ENCODE measurements around the gene FGD4. TPM values are rescaled to one million over a fixed set of nuclear protein-coding genes. Genes with fewer than 3 reads are reported as not detected.

The FGD4 gene
- total and polyA plus RNA-seq, 9 of the 15 experiments (the other 6 are each of a cell fraction or from before 2014, with no cell fraction given): 0.05 to 0.51 (median 0.27) TPM

DNA sequence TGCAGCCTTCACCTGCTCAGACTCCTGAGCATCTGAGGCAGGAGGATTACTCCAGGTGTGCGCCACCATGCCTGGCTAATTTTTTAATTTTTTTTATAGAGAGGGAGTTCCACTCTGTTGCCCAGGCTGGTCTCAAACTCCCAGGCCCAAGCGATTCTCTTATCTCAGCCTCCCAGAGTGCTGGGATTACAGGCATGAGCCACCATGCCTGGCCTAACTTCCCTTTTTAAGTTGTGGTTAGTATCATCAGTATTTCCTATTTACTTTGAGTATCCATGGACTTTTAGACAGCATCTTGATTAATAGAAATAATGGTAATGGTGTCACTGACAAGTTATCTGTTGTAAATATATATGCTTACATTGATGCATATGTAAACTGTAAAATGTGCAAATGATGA lies 116.9 kb downstream of the FGD4 start (continued):
- TF ChIP-seq, protein P1, sequence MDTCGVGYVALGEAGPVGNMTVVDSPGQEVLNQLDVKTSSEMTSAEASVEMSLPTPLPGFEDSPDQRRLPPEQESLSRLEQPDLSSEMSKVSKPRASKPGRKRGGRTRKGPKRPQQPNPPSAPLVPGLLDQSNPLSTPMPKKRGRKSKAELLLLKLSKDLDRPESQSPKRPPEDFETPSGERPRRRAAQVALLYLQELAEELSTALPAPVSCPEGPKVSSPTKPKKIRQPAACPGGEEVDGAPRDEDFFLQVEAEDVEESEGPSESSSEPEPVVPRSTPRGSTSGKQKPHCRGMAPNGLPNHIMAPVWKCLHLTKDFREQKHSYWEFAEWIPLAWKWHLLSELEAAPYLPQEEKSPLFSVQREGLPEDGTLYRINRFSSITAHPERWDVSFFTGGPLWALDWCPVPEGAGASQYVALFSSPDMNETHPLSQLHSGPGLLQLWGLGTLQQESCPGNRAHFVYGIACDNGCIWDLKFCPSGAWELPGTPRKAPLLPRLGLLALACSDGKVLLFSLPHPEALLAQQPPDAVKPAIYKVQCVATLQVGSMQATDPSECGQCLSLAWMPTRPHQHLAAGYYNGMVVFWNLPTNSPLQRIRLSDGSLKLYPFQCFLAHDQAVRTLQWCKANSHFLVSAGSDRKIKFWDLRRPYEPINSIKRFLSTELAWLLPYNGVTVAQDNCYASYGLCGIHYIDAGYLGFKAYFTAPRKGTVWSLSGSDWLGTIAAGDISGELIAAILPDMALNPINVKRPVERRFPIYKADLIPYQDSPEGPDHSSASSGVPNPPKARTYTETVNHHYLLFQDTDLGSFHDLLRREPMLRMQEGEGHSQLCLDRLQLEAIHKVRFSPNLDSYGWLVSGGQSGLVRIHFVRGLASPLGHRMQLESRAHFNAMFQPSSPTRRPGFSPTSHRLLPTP (IDR thresholded peaks at IDR 0.05; ENCODE audit: borderline replicate concordance, extremely low read depth, insufficient read length): no peak
- TF ChIP-seq SRSF3 (IDR thresholded peaks at IDR 0.05; ENCODE audit: insufficient read depth, low read length): no peak
- TF ChIP-seq ZNF124 (CRISPR knock-in tag; IDR thresholded peaks at IDR 0.05): no peak
- no peak for TF ChIP-seq PCBP2 (IDR thresholded peaks at IDR 0.05; ENCODE audit: low read depth, low read length, poor library complexity, severe bottlenecking)
- TF ChIP-seq NUFIP1 (IDR thresholded peaks at IDR 0.05; ENCODE audit: partially characterized antibody): no peak
- TF ChIP-seq SRSF1 (IDR thresholded peaks at IDR 0.05; ENCODE audit: low read depth, low read length): no peak
- TF ChIP-seq WHSC1 (IDR thresholded peaks at IDR 0.05; ENCODE audit: low read length): no peak
- TF ChIP-seq TAF9B (IDR thresholded peaks at IDR 0.05; ENCODE audit: partially characterized antibody): no peak
- no peak for TF ChIP-seq ZNF184 (CRISPR knock-in tag; IDR thresholded peaks at IDR 0.05)
- TF ChIP-seq GATA2 (CRISPR knock-in tag; IDR thresholded peaks at IDR 0.05): peak; percentile 56
- no peak for TF ChIP-seq ZEB2 (IDR thresholded peaks at IDR 0.05)
- TF ChIP-seq DDX20 (tag; IDR thresholded peaks at IDR 0.05; ENCODE audit: low read depth): no peak
- no peak for TF ChIP-seq ZNF507 (tag; conservative IDR thresholded peaks at IDR 0.05)
- TF ChIP-seq MYC (IDR thresholded peaks at IDR 0.05; ENCODE audit: low read depth, low read length): no peak
- TF ChIP-seq MYC (CRISPR knock-in tag; IDR thresholded peaks at IDR 0.05; ENCODE audit: borderline replicate concordance, low read depth): no peak
- TF ChIP-seq, protein P2, sequence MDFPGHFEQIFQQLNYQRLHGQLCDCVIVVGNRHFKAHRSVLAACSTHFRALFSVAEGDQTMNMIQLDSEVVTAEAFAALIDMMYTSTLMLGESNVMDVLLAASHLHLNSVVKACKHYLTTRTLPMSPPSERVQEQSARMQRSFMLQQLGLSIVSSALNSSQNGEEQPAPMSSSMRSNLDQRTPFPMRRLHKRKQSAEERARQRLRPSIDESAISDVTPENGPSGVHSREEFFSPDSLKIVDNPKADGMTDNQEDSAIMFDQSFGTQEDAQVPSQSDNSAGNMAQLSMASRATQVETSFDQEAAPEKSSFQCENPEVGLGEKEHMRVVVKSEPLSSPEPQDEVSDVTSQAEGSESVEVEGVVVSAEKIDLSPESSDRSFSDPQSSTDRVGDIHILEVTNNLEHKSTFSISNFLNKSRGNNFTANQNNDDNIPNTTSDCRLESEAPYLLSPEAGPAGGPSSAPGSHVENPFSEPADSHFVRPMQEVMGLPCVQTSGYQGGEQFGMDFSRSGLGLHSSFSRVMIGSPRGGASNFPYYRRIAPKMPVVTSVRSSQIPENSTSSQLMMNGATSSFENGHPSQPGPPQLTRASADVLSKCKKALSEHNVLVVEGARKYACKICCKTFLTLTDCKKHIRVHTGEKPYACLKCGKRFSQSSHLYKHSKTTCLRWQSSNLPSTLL (IDR thresholded peaks at IDR 0.05): no peak
- peak; percentile 60; the same call in 1 of the 2 replicates for TF ChIP-seq SMARCC2 (IDR thresholded peaks at IDR 0.05; ENCODE audit: low read depth)
- TF ChIP-seq MTA2 (IDR thresholded peaks at IDR 0.05; ENCODE audit: low read depth): peak; percentile 67
- TF ChIP-seq ARHGAP35 (IDR thresholded peaks at IDR 0.05; ENCODE audit: partially characterized antibody): no peak
- peak; percentile 92 to 95 for TF ChIP-seq FOXA3 (CRISPR knock-in tag; conservative IDR thresholded peaks at IDR 0.05 in 1 of 2, IDR thresholded peaks at IDR 0.05 in 1 of 2)
- TF ChIP-seq CREM (IDR thresholded peaks at IDR 0.05; ENCODE audit: low read depth): no peak
- no peak for TF ChIP-seq PHF8 (IDR thresholded peaks at IDR 0.05; ENCODE audit: borderline replicate concordance, low read length)
- TF ChIP-seq, protein P3, sequence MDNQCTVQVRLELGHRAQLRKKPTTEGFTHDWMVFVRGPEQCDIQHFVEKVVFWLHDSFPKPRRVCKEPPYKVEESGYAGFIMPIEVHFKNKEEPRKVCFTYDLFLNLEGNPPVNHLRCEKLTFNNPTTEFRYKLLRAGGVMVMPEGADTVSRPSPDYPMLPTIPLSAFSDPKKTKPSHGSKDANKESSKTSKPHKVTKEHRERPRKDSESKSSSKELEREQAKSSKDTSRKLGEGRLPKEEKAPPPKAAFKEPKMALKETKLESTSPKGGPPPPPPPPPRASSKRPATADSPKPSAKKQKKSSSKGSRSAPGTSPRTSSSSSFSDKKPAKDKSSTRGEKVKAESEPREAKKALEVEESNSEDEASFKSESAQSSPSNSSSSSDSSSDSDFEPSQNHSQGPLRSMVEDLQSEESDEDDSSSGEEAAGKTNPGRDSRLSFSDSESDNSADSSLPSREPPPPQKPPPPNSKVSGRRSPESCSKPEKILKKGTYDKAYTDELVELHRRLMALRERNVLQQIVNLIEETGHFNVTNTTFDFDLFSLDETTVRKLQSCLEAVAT (IDR thresholded peaks at IDR 0.05): no peak
- no peak for TF ChIP-seq RBM14 (IDR thresholded peaks at IDR 0.05; ENCODE audit: borderline replicate concordance, insufficient read depth, low read depth, low read length)
- TF ChIP-seq GTF2F1 (IDR thresholded peaks at IDR 0.05; ENCODE audit: low read depth, low read length): no peak

Measured in K562 (cell line).